ENCODE data around the gene COA8. TPM values are rescaled to one million over a fixed set of nuclear protein-coding genes. Genes with fewer than 3 reads are reported as not detected.

COA8 gene
- total RNA-seq, 4 donors from 2014 or later, result 13.6 to 20.8 (median 17.9) TPM

- Histone ChIP-seq H3K27me3 (no peaks in the 10 kb centered on the region), H3K9me3 (no peaks in the 10 kb centered on the region), H3K4me1 (peaks cover 0 to 23% (median 0%) of the 10 kb centered on the region in 4 donors), H3K4me3 (no peak overlapping the region), H3K27ac (peak overlapping the region in 2 of 4 donors; percentile 69 to 81), H3K36me3 (peaks cover 0 to under 1% (median 0%) of the 10 kb centered on the region in 3 donors)
- TF ChIP-seq POLR2A (IDR thresholded peaks at IDR 0.05) (no peak), CTCF (IDR thresholded peaks at IDR 0.05) (no peak)
- DNase-seq, result no peak
Observed at GRCh38 chr14:103552846-103553210, 9.9 kb upstream of the COA8 start.

- DNase-seq, result no peak
- Histone ChIP-seq H3K4me3 (no peak overlapping the region), H3K9me3 (no peaks in the 10 kb centered on the region), H3K36me3 (peaks cover 0 to 23% (median 0%) of the 10 kb centered on the region in 3 donors), H3K4me1 (peaks cover 0 to 36% (median under 1%) of the 10 kb centered on the region in 4 donors), H3K27ac (no peak overlapping the region), H3K27me3 (no peaks in the 10 kb centered on the region)
- TF ChIP-seq CTCF (IDR thresholded peaks at IDR 0.05), result no peak
- TF ChIP-seq POLR2A (IDR thresholded peaks at IDR 0.05), result no peak
Observed at GRCh38 chr14:103555559-103556337, 7.0 kb upstream of the COA8 start.

GRCh38 chr14:103556946-103557758 is 5.6 kb upstream of the COA8 start:
- peaks cover 0 to 41% (median 9%) of the 10 kb centered on the region in 4 donors for H3K4me1 ChIP-seq
- H3K4me3 ChIP-seq, result no peak overlapping the region
- H3K27me3 ChIP-seq, result no peaks in the 10 kb centered on the region
- no peak for TF ChIP-seq POLR2A (IDR thresholded peaks at IDR 0.05)
- no peak for TF ChIP-seq CTCF (IDR thresholded peaks at IDR 0.05)
- H3K9me3 ChIP-seq, result no peaks in the 10 kb centered on the region
- peak overlapping the region in 1 of 4 donors; percentile 43 for H3K27ac ChIP-seq
- peaks cover 0 to 23% (median 0%) of the 10 kb centered on the region in 3 donors for H3K36me3 ChIP-seq
- no peak for DNase-seq

- H3K4me1 ChIP-seq, result peaks cover 0 to 41% (median 9%) of the 10 kb centered on the region in 4 donors
- H3K36me3 ChIP-seq, result peaks cover 0 to 23% (median 0%) of the 10 kb centered on the region in 3 donors
- H3K27me3 ChIP-seq, result no peaks in the 10 kb centered on the region
- H3K4me3 ChIP-seq, result no peak overlapping the region
- H3K9me3 ChIP-seq, result no peaks in the 10 kb centered on the region
- no peak for DNase-seq
- peak overlapping the region in 2 of 4 donors; percentile 43 to 44 for H3K27ac ChIP-seq
- TF ChIP-seq CTCF (IDR thresholded peaks at IDR 0.05) (no peak), POLR2A (IDR thresholded peaks at IDR 0.05) (no peak)
Observed at GRCh38 chr14:103558071-103558882, 4.5 kb upstream of the COA8 start.

- no peaks in the 10 kb centered on the region for H3K27me3 ChIP-seq
- DNase-seq, result no peak
- no peaks in the 10 kb centered on the region for H3K9me3 ChIP-seq
- no peak overlapping the region for H3K4me3 ChIP-seq
- TF ChIP-seq POLR2A (IDR thresholded peaks at IDR 0.05) (no peak), CTCF (IDR thresholded peaks at IDR 0.05) (no peak)
- H3K27ac ChIP-seq, result no peak overlapping the region
- peaks cover 0 to 54% (median 12%) of the 10 kb centered on the region in 4 donors for H3K4me1 ChIP-seq
- peaks cover 0 to 23% (median 0%) of the 10 kb centered on the region in 3 donors for H3K36me3 ChIP-seq
Observed at GRCh38 chr14:103559766-103560165, 3.0 kb upstream of the COA8 start.
